GM19193 (cell line): ENCODE data around the gene MEGF6.

Source experiments
- POLR2A ChIP-seq: IDR thresholded peaks from 4 replicates; pipeline ENCODE4 v1.6.1; 2011; ENCODE audit not compliant: insufficient read depth, insufficient read length; ENCODE audit errors: extremely low read depth

Gene MEGF6

DNA sequence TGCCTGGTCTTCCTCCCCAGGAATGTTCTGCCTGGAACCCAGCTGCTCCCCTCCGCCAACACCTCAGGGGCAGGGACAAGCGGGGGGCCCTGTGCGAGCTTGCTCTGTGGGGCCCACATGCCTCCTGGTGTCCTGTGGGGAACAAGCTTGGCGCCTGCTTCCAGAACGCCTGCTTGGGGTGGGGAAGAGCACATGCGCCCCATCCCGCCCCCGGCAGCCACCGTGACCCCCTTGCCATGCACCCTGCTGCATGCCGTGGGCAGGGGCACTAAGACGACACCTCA lies 57.4 kb downstream of the MEGF6 start:
- no peak for TF ChIP-seq POLR2A

DNA sequence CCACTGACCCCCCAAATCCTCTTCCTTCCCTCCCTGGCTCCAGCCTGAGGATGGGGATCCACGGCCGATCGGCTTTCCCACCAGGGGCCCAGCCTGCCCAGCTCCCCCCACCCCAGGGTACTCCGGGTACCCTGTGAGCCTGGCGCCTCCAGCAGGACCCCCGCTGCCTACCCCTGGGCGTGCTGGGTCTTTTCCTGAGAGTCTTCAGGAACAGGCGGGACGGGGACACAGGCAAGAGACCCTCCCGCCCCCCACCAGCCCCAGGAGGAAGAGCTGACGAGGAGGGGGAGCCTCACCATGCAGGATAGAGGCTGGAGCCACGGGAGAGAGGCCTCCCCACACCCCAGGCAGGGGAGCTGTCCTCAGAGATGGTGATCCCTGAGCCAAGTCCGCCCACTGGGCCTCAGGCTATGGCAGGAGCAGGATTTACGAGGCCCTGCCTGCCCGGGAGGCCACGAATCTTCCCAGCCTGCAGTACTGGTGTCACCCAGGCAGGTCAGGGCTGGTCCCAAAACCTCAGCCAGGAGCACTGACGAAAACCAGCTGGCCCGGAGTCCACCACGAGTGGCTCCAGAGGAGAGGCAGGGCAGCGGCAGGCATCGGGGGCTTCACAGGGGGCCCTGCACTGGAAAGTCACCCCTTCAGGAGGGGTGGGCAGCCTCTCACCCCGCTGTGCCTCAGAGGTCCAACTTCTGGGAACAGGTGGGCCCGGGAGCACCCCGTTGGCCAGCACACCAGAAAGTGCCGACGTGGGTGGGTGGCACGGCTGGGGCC lies 58.0 kb downstream of the MEGF6 start:
- no peak for TF ChIP-seq POLR2A

DNA sequence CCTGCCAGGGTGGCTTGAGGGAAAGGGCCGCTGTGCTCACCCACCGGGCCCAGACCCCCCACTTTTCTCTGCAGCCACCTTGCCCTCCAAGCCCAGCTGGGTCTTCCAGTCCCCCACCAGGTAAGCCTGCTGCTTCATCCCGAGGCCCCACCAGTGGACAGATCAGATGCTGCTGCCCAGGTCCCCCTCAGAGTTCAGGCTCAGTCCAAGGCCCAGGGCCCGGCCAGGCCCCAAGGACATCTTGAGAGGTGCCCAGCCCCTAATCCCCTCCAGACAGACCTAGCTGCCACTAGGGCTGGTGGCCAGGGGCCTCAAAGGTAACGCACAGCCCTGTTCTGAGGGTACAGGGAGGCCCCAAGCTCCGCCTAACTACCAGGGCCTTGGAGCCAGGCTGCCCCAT lies 58.6 kb downstream of the MEGF6 start:
- no peak for TF ChIP-seq POLR2A

DNA sequence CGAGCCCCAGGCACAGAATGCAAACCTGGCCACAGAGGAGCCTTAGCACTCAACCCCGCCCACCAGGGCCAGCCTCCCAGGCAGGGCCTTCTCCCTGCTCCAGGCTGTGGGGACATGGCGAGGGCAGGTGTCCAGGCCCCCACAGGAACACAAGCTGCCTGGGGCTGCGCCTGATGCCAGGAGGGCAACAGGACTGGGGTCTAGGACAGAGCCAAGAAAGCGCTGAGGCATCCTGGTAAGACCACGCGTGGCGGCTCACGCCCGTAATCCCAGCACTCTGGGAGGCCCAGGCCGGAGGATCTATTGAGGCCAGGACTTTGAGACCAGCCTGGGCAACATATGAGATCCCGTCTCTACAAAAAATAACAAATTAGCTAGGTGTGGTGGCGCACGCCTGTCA lies 59.1 kb downstream of the MEGF6 start:
- TF ChIP-seq POLR2A, result no peak

DNA sequence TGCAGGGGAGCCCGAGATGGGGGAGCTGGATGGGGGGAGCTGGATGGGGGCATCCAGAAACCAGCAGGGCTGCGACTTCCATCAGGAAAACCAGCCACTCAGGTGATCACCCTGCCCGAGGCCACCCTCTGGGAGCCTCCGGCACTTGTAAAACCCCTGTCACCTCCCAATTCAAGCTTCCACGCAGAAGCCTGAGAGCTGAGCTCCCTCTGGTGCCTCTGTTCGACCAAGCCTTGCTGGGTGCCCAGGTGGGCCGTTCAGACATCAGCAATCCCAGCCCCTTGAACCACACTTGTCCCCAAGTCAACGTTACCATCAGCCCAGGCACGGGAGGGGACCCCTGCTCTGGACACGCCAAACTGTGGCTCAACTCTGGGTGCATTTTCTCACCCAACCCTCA lies 59.6 kb downstream of the MEGF6 start:
- no peak for TF ChIP-seq POLR2A

DNA sequence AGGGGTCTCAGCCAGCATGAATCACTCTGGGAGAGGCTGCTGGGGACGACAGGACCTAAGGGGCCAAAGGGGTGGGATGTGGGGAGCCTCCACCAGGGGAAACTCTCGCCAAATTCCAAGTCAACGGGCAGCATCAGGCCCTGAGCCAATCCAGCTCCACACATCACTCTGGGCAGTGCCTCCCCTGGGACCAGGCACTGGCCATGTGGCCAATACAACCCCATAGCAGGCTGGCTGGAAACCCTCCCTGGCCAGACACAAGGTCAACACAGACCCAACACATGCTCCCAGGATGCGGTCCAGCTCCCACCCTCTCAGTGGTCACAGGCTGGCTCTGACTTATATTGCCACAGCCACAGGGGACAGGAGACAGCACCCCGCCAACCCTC lies 60.0 kb downstream of the MEGF6 start:
- TF ChIP-seq POLR2A, result no peak

DNA sequence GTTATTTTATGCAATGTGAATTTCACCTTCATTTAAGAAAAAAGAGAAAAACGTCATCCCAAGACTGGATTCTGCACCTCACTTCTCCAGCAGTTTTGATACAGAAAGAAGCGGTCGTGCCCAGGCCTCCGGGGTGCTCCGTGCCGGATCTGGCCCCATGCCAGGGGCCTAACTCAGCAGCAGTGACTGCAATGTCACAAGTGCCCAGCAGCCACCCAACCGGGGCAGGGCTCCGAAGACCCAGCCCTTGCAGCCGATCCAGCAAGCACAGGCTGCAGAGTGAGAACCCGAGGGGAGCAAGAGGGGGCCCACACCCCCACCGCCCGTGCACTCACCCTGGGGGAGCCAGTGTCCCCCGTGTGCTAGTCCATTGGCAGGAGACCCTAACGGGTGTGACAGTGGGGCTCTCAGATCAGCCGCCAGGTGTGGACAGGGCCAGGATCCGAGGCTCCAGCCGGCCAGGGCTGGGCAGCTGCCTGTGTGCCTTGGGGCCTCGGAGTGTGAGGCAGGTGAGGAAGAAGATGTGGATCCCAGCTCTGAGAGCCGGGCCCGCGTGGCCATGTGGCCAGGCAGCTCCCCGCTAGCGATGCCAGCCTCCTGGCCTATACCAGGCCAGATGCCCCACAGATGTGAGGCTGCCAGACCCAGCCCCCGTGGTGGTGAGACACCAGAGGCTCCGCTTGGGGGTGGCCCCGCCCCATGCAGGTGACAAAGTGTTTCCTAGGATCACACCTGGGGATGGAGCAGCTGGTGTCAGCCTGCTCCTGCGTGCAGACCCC lies 60.6 kb downstream of the MEGF6 start:
- no peak for TF ChIP-seq POLR2A

DNA sequence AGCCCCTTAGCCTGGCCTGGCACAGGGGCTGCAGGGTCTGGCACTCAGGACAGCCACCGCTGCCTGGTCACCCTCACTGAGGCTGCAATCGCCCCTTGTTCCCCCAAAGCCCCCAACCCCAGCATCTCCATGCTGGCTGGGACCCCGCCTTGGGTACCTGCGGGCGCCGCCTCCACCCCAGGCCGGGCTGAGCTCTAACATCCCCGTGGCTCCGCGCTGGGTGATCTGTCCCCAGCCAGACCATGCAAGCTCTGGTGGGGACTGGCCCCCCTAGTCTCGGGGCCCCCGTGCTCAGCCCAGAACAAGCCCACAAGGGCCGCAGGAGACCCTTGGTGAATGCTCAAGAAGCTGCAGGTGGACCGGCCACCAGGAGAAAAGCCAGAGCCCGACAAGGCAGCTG lies 62.4 kb downstream of the MEGF6 start:
- no peak for TF ChIP-seq POLR2A

DNA sequence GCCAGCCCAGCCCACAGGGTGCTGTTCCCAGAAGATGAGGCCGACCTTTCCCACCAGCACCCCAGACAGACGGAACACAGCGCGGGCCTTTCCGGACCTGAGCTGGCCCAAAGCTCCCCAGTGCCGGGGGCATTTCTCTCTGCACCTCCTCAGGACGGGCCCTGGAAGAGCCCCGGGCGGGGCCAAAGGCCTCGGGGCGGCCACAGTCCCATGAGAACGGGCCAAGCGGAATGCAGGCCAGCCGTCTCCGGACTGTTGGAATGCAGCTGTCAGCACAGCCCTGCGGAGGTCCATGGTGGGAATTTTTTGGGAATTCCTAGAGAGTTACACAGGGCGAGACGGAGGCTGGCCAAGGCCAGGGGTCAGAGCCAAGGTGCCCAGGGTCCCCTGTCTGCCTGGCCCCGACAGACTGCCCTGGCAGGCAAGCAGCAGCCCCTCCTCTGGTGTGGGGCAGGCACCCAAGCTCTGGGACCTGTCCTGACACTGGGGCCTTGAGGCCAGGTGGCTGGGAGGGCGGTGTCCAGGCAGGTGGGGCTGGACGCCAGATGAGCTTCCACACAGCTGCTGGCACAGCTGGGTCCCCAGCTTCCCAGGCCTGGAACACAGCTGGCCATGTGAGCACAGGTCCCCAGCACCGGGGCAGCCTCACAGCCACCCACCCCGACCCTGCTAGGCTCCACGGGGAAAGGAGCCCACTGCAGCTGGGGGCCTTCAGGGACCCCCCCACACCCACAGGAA lies 63.0 kb downstream of the MEGF6 start:
- TF ChIP-seq POLR2A, result no peak

DNA sequence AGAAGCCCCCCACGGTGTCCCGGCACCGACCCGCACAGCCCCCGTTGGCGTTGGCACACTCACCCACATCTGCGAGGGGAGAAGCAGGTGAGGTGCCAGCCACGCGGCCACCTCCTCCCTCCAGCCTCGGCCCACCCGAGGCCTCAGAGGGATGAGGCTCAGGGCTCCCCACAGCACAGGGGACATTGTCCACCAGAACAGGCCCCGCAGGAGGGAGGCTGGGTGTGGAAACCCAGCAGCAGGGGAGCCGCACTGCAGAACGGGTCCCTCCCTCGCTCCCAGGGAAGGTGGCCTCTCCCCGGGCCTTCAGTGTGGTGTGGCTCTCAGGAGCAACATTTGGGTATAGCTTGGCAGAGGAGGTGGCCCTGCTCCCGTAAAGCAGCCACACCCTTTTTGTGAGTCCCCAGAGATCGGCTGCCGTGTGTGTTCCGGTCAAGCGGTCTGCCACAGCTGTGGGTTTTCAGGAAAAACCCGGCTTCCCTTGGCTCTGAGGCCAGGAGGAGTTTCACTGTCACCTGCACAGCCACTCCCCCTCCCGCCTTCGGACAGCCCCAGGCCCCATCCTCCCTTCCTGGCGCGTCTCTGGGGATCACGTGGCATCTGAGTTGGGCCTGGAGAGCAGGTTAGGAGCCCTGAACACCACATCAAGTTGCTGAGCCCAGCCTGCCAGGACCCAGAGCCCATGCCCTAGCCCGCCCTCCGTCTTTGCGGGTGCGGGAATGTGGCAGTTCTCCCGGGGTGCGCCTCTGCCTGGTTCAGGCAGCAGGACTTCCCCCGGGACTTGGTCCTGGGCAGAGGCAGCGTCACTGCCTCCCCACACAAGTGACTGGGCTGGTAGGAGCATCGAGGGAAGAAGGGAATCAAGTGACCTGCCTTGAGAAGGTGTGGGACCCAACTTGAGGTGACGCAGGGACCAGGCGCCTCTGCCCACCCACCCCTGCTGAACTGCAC lies 64.0 kb downstream of the MEGF6 start:
- TF ChIP-seq POLR2A, result no peak

DNA sequence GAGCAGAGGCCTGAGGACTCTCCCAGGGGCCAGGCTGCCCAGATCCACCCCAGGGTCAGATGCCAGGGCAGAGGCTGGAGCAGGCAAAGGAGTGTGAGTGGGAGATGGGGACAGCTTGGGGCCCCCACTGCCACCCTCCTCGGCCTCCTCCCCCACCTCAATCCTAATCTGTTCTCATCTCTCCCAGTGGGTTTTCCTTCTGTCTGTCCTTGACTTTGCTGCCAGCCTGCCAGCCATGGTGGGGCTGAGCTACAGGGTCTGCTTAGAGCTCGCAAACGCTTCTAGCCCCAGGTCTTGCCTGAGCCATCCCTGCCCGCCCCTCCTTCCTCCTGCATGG lies 65.3 kb downstream of the MEGF6 start:
- no peak for TF ChIP-seq POLR2A

DNA sequence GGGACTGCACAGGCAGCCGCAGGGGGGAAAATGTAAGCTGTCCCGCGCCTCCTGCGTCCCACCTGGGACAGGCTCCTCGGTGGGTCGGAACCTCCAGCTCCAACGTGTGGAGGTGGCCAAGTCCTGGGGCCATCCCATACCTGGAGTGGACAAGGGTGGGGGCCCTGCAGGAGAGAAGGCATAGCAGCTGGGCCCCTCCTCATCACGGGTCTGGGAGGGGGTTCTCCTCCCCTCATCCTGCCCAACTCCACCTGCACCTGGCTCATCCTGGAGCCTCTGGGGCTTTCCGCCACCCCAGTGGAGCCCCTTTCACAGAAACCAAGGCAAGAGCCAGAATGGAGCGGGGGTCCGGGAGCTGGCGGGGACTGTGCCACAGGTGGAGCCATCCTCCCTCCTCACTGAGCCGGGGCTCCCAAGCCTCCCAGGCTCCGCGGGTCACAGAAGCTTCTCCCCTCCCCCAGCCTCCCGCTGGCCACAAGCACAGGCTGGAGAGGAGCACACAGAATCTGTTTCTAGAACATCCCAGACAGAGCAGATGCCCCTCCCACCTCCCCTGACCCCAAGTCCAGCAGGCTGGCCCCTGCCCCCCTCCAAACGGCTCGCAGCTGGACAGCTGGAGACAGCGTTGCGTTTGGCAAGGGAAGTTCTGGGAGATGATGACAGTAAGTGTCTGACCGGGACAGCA lies 65.8 kb downstream of the MEGF6 start:
- TF ChIP-seq POLR2A, result no peak

DNA sequence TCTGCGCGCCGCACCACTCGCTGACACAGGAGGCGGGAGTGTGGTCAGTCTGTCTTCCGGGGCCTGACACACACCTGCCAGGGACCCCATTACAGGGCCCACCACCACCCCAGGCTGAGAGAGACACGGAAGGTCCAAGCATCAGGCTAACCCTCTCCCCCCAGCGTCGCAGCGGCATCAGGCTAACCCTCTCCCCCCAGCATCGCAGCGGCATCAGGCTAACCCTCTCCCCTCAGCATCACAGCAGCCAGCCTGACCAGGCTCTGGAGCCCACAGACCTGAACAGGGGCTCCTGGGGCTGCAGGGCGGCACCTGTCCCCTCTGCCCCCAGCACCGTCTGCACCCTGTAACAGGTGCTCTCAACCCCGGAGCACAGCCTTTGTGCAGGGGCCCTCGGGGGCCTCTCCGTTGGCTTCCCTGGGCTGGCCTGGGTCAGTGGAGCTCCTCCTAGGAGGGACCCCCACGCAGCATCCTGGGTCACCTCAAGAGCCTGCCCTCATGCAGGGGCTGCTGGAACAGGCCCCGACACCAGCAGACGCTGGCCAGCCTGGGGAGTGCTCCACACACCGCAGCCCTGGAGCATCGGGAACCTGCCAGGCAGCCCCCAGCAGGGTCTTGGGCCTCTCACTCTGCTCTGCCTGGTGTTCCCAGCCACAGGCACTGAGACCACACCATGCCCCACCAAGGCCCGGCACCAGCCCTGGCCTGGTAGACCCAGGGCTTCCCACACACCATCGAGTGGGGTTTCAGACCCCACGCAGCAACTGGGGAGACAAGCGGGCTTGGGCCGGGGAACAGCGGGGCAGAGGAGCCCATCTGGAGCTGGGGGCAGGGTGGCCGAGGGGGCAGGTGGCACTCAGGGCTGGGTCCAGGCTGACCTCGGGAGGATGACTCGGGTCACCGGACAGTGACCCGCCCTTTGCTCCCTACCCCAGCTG lies 67.0 kb downstream of the MEGF6 start:
- TF ChIP-seq POLR2A, result no peak
